Aorta (tissue), 5 donors: Measurements from ENCODE around the gene TENM4. TPM values are rescaled to one million over a fixed set of nuclear protein-coding genes. Genes with fewer than 3 reads are reported as not detected.

Experiments used
- ATAC-seq: fragments of 200-7000 bp; cut with Tn5 transposase; one replicate; pipeline ENCODE4 v1.9.1; 2022; ENCODE audit warnings: moderate library complexity; ENCODE audit not compliant: low FRiP score
- DNase-seq, 2 donors: peaks; one replicate each; pipeline ENCODE4 v3.0.0-alpha.2; 2020
- H3K27ac ChIP-seq, 2 donors: one replicate each; pipeline ENCODE4 v1.5.1; 2013; ENCODE audit warnings: low read length in 2 of 2, mild to moderate bottlenecking in 2 of 2, moderate library complexity in 2 of 2, control low read depth in 1 of 2, inconsistent platforms in 1 of 2, low read depth in 1 of 2
- H3K27me3 ChIP-seq, 2 donors: one replicate each; pipeline ENCODE4 v1.6.1; 2013; ENCODE audit warnings: control low read depth in 1 of 2, low read length in 1 of 2, mild to moderate bottlenecking in 1 of 2, moderate library complexity in 1 of 2; ENCODE audit not compliant: insufficient read depth in 2 of 2, control insufficient read depth in 1 of 2
- H3K36me3 ChIP-seq, 2 donors: one replicate each; pipeline ENCODE4 v1.6.1; 2013; ENCODE audit warnings: control low read depth in 1 of 2, low read length in 1 of 2, mild to moderate bottlenecking in 1 of 2; ENCODE audit not compliant: insufficient read depth in 2 of 2, control insufficient read depth in 1 of 2
- H3K4me1 ChIP-seq, 2 donors: one replicate each; pipeline ENCODE4 v1.6.1; 2013; ENCODE audit warnings: low read length in 2 of 2, control low read depth in 1 of 2, mild to moderate bottlenecking in 1 of 2, moderate library complexity in 1 of 2; ENCODE audit not compliant: insufficient read depth in 2 of 2, control insufficient read depth in 1 of 2
- H3K4me3 ChIP-seq, 2 donors: one replicate each; pipeline ENCODE4 v1.5.1; 2013; ENCODE audit warnings: low read length in 2 of 2, control low read depth in 1 of 2, mild to moderate bottlenecking in 1 of 2
- H3K9me3 ChIP-seq: one replicate; pipeline ENCODE4 v1.6.1; 2013; ENCODE audit warnings: mild to moderate bottlenecking, low read length; ENCODE audit not compliant: control insufficient read depth
- WGBS, 2 donors: extraction: QIAGEN DNeasy Blood & Tissue Kit; methylation state at CpG; one replicate each; pipeline ENCODE4 v1.1.7; 2013; 5-methylcytosine and 5-hydroxymethylcytosine counted together
- intact Hi-C, 2 donors: fragments of 100-400 bp; cut with DNase I; formaldehyde crosslinking; loops; one replicate each; pipeline versions ENCODE4 v1.14.2 to v1.15.0; 2022
- polyA plus RNA-seq, 2 donors: library from polyadenylated mRNA; stranded (reverse); fragments of 200-250 nt; gene quantifications; one replicate each; pipeline ENCODE4 v1.2.3, GENCODE V29; 2013
- total RNA-seq, 2 donors: library from RNA; stranded (reverse); fragmentation: NEBNext Ultra II Directional; extraction: Animal tissue kit (Norgen Biotek cat#: 25700); gene quantifications; one replicate each; pipeline ENCODE4 v1.2.1, GENCODE V29; 2021
- donor health status: healthy with polysubstance abuse.
- donor health status: Bipolar disorder and iron deficiency.
- donor health status: DM: no; HTN: no; CAD: no.
- donor health status: DM: no; HTN: no; CAD: no.
- donor health status: DM: yes; HTN: yes; CAD: no.

TENM4 gene
- total and polyA plus RNA-seq, 4 donors: 0.20 to 9.1 (median 2.5) TPM

DNA sequence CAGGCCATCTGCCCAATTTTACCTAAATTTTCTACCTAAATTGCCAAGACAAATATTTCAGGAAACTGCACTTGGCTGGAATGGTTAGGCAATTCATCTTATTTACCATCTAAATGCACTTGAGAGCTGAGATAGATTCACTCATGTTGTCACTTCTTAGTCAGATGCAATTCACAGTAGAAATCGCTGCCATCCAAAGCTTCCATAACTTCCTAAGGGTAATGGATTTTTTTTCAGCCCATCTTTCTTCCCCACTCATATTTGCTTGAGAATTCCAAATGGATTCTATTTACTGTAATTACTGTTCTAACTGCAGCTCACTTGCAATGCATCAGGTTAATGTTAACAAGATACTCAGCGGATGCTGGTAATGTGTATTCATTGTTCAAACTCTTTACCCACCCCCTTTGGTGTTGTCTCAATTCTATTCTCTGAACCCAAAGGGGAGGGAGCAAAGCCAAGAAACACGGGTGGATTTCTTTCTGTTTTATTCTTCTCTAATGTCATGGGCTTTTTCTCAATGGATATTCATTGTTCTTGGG, 96.0 kb downstream of the TENM4 start:
- WGBS, 2 donors: 62 to 68% methylated on average over 3 of the region's 3 CpGs
- no peaks in the 10 kb centered on the region for H3K9me3 ChIP-seq
- ATAC-seq (no peak), DNase-seq (no peak)
- no peaks in the 10 kb centered on the region for H3K36me3 ChIP-seq
- H3K4me1 ChIP-seq: no peaks in the 10 kb centered on the region
- H3K27ac ChIP-seq: no peak overlapping the region
- no peaks in the 10 kb centered on the region for H3K27me3 ChIP-seq
- intact Hi-C loops: no loop called here
- H3K4me3 ChIP-seq: no peak overlapping the region

DNA sequence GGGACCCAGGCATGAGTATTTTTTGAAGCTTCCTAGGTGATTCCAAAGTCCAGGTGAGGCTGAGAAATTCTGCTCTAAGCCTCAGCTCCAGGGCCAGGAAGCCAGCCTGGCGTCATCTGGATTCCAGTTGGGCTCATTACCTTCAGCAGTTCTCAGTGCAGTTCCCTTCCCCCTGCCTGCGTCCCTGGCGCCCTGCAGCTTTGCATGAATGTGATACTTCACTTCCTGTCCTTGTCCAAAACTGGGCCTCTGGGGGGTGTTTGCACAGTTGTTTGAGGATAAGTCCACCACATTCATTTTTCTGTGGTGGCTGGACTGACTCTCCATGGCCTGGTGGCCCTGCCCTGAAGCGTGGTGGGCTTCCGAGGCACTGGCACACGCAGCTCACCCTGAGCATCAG, 98.1 kb downstream of the TENM4 start:
- intact Hi-C loops: no loop called here
- whole genome bisulfite sequencing, 2 donors: 73 to 86% methylated on average over 6 of the region's 6 CpGs
- H3K4me1 ChIP-seq: no peaks in the 10 kb centered on the region
- DNase-seq (no peak), ATAC-seq (no peak)
- no peak overlapping the region for H3K27ac ChIP-seq
- no peak overlapping the region for H3K4me3 ChIP-seq
- H3K27me3 ChIP-seq: no peaks in the 10 kb centered on the region
- H3K36me3 ChIP-seq: no peaks in the 10 kb centered on the region
- H3K9me3 ChIP-seq: no peaks in the 10 kb centered on the region

DNA sequence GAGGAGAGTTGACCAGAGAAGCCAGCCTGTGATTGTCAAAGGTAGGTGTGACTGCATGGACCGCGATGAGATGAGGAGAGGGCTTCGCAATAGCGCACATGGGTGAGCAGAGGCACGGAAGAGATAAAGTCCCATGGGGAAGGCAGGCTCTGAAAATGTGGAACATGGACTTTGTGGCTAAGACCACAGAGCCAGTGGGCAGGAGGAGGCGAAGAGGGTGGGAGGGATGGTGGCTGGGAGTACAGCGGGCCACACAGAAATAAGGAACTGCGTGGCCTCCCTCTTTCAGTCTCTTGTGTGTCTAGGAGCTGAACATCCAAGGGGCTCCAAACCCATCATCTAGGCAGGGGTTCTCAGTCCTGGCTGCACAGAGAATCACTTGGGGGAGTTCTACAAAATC, 98.6 kb downstream of the TENM4 start:
- Histone ChIP-seq H3K9me3 (no peaks in the 10 kb centered on the region), H3K27me3 (no peaks in the 10 kb centered on the region)
- no peak for DNase-seq

DNA sequence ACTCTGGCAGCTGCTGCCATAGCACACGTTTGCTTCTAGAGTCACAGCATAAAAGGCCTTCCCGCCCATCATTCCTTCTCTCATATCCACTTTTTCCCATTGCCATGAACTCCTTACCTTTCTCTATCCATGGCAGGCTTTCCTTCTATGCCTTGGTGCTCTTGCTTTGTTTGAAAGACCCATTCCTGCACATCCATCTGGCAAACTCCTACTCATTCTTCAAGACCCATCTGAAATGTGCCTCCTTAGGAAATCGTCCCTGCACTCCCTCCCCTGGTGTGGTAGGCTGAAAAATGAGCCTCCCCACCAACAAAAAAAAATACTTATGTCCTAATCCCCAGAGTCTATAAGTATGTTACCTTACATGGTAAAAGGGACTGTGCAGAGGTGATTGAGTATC, 100.3 kb downstream of the TENM4 start:
- Histone ChIP-seq H3K36me3 (no peaks in the 10 kb centered on the region), H3K4me3 (no peak overlapping the region), H3K27me3 (no peaks in the 10 kb centered on the region), H3K4me1 (no peaks in the 10 kb centered on the region), H3K9me3 (no peaks in the 10 kb centered on the region), H3K27ac (no peak overlapping the region)
- intact Hi-C loops: no loop called here
- WGBS, 2 donors: 70 to 81% methylated on average over 3 of the region's 3 CpGs
- no peak for DNase-seq
- ATAC-seq: no peak

More for the DNA sequence above, 98.6 kb downstream of the TENM4 start:
- Histone ChIP-seq H3K4me1 (no peaks in the 10 kb centered on the region), H3K36me3 (no peaks in the 10 kb centered on the region), H3K27ac (no peak overlapping the region), H3K4me3 (no peak overlapping the region)
- WGBS, 2 donors: 93 to 94% methylated on average over 8 of the region's 8 CpGs
- intact Hi-C loops: no loop called here
- no peak for ATAC-seq

DNA sequence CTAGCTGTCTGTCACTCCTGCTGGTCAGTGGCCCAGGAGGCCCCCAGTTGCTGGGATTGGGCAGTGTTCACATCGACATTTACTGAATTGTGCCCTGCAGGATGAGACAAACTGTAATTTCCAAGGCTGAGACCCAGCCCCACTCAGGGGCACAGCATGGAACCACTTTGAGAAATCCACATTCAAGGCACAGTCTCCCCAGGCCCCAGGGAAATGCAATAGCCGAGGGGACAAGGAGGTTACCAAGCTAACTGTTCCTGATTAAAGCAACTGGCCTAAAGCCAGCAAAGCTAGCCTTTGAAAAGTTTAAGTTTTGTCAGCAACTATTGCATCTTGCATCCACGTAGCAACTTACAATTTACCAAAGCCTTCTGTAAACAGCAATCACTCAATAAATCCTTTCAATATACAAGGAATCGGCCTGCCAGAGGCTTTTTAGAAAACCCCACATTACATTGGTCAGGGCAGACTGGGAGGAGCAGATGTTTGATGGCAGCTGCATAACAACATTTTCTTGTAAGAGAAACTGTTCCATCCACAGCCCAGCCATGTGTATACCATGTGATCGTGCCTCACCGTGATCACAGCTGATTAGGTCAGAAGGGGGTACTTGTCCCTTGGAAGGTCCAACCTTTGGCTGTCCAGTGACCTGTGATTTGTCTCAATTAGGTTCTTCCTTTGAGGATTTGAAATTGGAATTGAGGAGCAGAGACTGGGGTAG, 103.9 kb downstream of the TENM4 start:
- DNase-seq (no peak), ATAC-seq (no peak)
- Histone ChIP-seq H3K4me1 (no peaks in the 10 kb centered on the region), H3K4me3 (no peak overlapping the region), H3K36me3 (no peaks in the 10 kb centered on the region), H3K27ac (no peak overlapping the region), H3K9me3 (no peaks in the 10 kb centered on the region), H3K27me3 (no peaks in the 10 kb centered on the region)
- WGBS, 2 donors: 73 to 82% methylated on average over 6 of the region's 6 CpGs
- intact Hi-C loops: no loop called here

DNA sequence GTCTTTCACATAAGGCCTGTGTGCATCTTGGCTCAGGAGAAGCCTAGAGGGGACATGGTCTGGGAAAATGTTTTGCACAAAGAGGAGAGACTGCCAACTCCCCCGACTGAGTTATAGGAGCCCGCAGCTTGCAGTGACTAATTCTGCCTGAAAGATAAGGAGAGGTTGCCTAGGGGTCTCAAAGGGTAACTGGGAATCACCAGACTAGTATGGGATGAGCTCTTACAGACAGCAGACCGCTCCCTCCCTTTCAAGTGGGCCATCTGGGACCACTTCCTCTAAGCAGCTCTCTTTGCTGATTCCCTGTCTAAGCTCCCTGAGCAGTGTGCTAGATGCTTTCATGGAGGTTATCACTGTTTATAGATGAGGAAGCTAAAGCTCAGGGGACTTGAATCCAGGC, 105.1 kb downstream of the TENM4 start:
- DNase-seq (no peak), ATAC-seq (no peak)
- no peak overlapping the region for H3K27ac ChIP-seq
- no peaks in the 10 kb centered on the region for H3K27me3 ChIP-seq
- no peaks in the 10 kb centered on the region for H3K36me3 ChIP-seq
- H3K4me1 ChIP-seq: no peaks in the 10 kb centered on the region
- intact Hi-C loops: no loop called here
- H3K4me3 ChIP-seq: no peak overlapping the region
- 50 to 60% methylated on average over 3 of the region's 3 CpGs for WGBS, 2 donors
- no peaks in the 10 kb centered on the region for H3K9me3 ChIP-seq

DNA sequence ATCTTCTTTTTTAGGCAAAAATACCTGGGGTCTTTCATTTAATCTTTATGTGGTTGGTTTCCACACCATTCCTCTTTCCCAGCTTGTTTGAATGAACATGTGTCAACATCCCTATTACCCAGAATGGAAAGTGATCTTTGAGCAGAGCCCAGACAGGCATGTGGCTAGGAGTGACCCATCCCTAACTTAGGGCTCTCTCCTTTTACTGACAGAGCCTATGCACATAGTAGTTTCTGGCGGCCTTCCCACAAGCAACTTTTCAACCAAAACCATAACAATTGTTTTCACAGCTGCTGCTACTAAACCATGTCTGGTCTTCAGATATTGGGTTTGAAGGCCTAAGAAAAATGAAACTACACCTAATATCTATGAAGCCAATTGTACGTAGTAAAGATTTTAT, 107.5 kb downstream of the TENM4 start:
- no peak for ATAC-seq
- DNase-seq: no peak
- H3K4me3 ChIP-seq: no peak overlapping the region
- H3K27me3 ChIP-seq: no peaks in the 10 kb centered on the region
- no peaks in the 10 kb centered on the region for H3K9me3 ChIP-seq
- intact Hi-C loops: no loop called here
- H3K4me1 ChIP-seq: no peaks in the 10 kb centered on the region
- H3K36me3 ChIP-seq: no peaks in the 10 kb centered on the region
- no peak overlapping the region for H3K27ac ChIP-seq
- WGBS, 2 donors: 90 to 92% methylated on average over 2 of the region's 2 CpGs

DNA sequence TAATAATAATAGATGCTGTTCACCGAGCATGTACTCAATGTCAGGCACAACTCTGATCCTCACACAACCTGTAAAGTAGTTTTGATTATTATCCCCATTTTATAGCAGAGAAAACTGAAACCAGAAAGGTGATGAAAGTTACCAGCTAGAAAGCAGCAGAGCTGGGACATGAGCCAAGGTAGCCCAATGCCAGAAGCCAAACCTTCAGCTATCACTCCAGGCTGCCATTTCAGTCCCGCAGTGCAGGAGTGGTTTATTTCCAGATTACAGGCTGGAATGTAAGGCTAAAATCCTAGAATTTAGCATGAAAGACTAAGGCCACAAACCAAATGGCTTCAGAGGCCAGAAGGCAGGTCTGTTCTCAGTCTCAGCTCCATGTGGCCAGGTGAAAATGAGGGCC, 108.8 kb downstream of the TENM4 start:
- no peak for ATAC-seq

DNA sequence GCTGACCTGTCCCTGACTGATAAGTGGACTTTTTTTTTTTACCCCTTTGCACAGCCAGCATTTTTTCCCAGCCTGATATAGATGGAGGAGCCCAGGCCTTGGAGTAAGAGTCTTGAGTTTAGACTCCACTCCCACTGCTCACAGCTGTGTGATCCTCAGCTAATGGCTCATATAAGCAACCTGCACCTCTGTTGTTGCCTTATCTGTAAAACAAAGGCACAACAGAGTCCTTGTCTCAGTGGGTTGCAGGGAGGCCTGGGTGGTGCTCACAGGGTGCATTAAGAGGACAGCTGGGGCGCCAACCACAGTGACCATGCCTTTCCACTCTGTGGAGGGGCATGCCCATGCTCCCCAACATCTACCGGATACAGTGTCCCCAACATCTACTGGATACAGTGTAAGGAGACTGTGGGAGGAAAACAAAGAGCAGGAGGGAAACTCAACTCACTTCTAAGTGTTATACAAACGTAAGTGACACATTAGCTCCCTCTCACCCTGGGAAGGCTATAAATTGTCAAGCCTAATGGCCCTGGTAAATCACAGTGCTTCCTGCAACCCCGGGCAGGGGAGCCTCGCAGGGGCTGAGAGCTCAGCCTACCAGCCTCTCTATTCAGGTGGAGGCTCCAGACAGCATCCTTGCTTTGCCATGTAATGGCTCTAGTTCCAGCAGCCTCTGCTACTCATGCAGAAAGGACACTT, 109.5 kb downstream of the TENM4 start:
- H3K27me3 ChIP-seq: no peaks in the 10 kb centered on the region
- no peak for ATAC-seq
- no peaks in the 10 kb centered on the region for H3K9me3 ChIP-seq
- H3K27ac ChIP-seq: no peak overlapping the region
- intact Hi-C loops: no loop called here
- WGBS, 2 donors: 64 to 70% methylated on average over 5 of the region's 5 CpGs
- DNase-seq: no peak
- no peaks in the 10 kb centered on the region for H3K4me1 ChIP-seq
- H3K36me3 ChIP-seq: no peaks in the 10 kb centered on the region
- H3K4me3 ChIP-seq: no peak overlapping the region

More for the DNA sequence above, 108.8 kb downstream of the TENM4 start:
- no peak overlapping the region for H3K27ac ChIP-seq
- H3K4me1 ChIP-seq: no peaks in the 10 kb centered on the region
- no peaks in the 10 kb centered on the region for H3K9me3 ChIP-seq
- no peak overlapping the region for H3K4me3 ChIP-seq
- no peaks in the 10 kb centered on the region for H3K36me3 ChIP-seq
- 45 to 55% methylated on average over 2 of the region's 2 CpGs for WGBS, 2 donors
- intact Hi-C loops: no loop called here
- H3K27me3 ChIP-seq: no peaks in the 10 kb centered on the region
- DNase-seq: no peak
